ENCODE measurements around the gene TMTC2.

Gene TMTC2

DNA sequence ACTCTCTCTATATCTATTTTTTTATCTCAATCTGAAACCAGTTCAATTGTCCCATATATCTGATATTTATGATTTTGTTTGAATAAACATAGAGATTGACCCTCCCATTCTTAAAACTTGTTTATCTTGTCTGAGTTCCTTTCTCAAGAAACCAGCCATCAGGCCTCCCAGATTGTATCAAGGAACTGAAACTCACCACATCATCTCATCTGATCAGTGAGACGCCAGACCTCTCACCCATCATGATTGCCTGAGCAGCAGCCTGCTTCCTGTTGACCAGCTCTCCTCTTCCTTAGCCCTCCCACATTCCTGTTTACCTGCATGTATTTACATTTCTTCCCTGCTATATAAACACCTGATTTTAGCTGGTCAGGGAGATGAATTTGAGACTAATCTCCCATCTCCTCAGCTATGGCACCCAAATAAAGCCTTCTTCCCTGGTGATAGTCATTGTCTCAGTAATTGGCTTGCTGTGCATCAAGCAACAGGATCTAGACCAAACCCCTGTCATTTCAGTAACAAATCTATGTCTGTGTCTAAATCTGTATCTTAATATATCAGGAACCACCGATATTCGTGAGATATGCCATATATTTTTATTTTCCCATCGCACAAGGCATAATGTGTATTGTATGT, 323.6 kb downstream of the TMTC2 start:
- no peak overlapping the region for H3K27ac ChIP-seq
- DNase-seq: no peak
- no peak overlapping the region for H3K4me3 ChIP-seq (ENCODE audit: low read depth, low read length)
- no peaks in the 10 kb centered on the region for H3K36me3 ChIP-seq (replicated peaks)
- no peaks in the 10 kb centered on the region for H3K27me3 ChIP-seq (replicated peaks)
- in situ Hi-C loops (cut with HindIII; ENCODE audit: low pct_ligation_motif_present, low sequenced_read_pairs): no loop called here
- TF ChIP-seq, protein P1, sequence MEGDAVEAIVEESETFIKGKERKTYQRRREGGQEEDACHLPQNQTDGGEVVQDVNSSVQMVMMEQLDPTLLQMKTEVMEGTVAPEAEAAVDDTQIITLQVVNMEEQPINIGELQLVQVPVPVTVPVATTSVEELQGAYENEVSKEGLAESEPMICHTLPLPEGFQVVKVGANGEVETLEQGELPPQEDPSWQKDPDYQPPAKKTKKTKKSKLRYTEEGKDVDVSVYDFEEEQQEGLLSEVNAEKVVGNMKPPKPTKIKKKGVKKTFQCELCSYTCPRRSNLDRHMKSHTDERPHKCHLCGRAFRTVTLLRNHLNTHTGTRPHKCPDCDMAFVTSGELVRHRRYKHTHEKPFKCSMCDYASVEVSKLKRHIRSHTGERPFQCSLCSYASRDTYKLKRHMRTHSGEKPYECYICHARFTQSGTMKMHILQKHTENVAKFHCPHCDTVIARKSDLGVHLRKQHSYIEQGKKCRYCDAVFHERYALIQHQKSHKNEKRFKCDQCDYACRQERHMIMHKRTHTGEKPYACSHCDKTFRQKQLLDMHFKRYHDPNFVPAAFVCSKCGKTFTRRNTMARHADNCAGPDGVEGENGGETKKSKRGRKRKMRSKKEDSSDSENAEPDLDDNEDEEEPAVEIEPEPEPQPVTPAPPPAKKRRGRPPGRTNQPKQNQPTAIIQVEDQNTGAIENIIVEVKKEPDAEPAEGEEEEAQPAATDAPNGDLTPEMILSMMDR (IDR thresholded peaks at IDR 0.05; ENCODE audit: low read depth, low read length, missing control alignments): no peak

DNA sequence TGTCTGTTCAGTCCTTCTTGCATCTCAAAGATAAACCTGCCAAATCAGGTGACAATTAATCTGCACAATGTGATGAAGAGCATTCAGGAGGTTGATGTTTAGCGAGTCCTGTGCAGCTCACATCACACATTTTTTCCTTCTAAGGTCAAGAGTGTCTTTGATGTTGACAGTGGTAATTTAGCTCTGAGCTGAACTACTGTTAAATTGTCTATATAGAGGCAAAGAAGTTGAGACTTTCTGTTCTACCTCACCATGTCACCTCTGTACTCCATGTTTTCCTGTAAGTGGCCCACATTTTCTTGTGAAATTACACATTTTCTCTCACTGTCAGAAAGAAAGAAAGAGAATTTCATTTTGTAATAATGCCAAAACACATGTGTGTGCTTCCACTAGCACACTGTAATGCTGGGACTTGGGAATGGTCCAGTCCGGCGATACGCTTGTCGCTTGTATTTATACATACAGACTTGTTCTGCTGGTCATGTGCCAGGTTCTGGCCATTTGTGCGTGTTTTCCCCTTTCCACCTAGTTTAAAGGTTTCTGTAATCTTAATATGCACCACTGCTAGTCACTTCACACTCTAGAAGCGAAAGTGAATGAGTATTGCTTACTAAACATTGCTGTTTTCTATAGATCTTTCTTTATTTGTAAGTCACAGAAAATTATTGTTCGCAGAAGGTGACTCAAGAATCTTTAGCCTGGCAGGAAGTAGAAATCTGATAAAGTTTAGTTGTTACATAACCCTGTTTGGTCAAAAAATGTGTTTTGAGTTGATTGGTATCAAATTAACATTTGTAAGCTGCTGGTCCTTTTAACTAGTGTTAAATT, 328.9 kb downstream of the TMTC2 start:
- H3K4me3 ChIP-seq (ENCODE audit: low read depth, low read length): peak overlapping the region; percentile 29
- TF ChIP-seq, protein P1 (IDR thresholded peaks at IDR 0.05; ENCODE audit: low read depth, low read length, missing control alignments): no peak

GRCh38 chr12:83016218-83016835, 329.6 kb downstream of the TMTC2 start:
- Histone ChIP-seq H3K27ac (no peak overlapping the region), H3K4me3 (ENCODE audit: low read depth, low read length) (no peak overlapping the region), H3K36me3 (replicated peaks) (no peaks in the 10 kb centered on the region), H3K27me3 (replicated peaks) (no peaks in the 10 kb centered on the region)
- peak; percentile 92 for DNase-seq
- TF ChIP-seq, protein P1 (IDR thresholded peaks at IDR 0.05; ENCODE audit: low read depth, low read length, missing control alignments): no peak
- in situ Hi-C loops (cut with HindIII; ENCODE audit: low pct_ligation_motif_present, low sequenced_read_pairs): no loop called here

More for the DNA sequence above, 328.9 kb downstream of the TMTC2 start:
- peak; percentile 12 for DNase-seq
- Histone ChIP-seq H3K27me3 (replicated peaks) (no peaks in the 10 kb centered on the region), H3K27ac (no peak overlapping the region), H3K36me3 (replicated peaks) (no peaks in the 10 kb centered on the region)
- in situ Hi-C loops (cut with HindIII; ENCODE audit: low pct_ligation_motif_present, low sequenced_read_pairs): no loop called here

DNA sequence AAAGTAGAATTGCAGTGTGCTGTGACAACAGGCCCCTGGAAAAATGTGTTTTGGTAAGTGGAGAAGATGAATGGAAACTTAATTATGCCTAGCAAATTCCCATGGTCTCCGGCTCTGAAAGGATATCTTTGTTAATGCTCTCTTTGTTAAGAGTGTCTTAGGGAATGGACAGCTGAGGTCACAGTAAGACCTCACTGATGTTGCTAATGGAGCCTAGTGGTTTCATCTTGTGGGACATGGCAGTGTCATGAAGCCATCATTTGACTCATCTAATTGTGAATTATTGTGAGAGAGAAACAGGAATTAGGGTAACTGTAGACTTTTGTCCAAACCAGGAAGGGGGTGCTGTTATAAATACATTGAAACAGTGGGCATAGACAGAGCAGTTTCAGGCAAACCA, 330.3 kb downstream of the TMTC2 start:
- DNase-seq: no peak
- TF ChIP-seq, protein P1 (IDR thresholded peaks at IDR 0.05; ENCODE audit: low read depth, low read length, missing control alignments): no peak
- H3K36me3 ChIP-seq (replicated peaks): no peaks in the 10 kb centered on the region
- H3K27me3 ChIP-seq (replicated peaks): no peaks in the 10 kb centered on the region
- no peak overlapping the region for H3K27ac ChIP-seq
- H3K4me3 ChIP-seq (ENCODE audit: low read depth, low read length): no peak overlapping the region
- in situ Hi-C loops (cut with HindIII; ENCODE audit: low pct_ligation_motif_present, low sequenced_read_pairs): no loop called here

GRCh38 chr12:83018088-83018487, 331.4 kb downstream of the TMTC2 start:
- Histone ChIP-seq H3K27ac (no peak overlapping the region), H3K4me3 (ENCODE audit: low read depth, low read length) (no peak overlapping the region), H3K36me3 (replicated peaks) (no peaks in the 10 kb centered on the region), H3K27me3 (replicated peaks) (no peaks in the 10 kb centered on the region)
- no peak for DNase-seq
- TF ChIP-seq, protein P1 (IDR thresholded peaks at IDR 0.05; ENCODE audit: low read depth, low read length, missing control alignments): no peak
- in situ Hi-C loops (cut with HindIII; ENCODE audit: low pct_ligation_motif_present, low sequenced_read_pairs): no loop called here
